ENCODE data around the gene RBPJ.
A peak's percentile ranks its signal among the peaks of the same experiment; 100 is the strongest.

Gene RBPJ

DNA sequence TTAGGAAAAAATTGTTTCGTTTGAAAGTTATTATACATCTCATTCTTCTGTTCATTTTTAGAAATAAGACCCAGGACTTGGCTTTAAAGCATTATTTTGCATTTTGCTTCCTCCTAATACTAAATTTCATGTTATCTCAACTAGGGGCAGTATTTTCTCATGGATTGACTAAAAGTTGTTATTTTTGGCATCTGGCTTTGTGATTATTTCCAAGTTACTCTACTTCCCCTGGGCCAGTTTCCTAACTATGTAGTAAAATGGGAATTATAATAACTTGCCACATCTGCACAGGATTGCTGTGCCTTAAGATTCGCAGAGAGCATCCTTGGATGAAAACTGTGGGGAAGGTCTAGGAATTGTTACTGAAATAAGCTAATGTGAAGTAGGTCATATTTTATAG lies 3.0 kb downstream of the RBPJ start:
- H3K4me3 ChIP-seq (ENCODE audit: low read length), result no peak overlapping the region
- TF ChIP-seq, protein P1, sequence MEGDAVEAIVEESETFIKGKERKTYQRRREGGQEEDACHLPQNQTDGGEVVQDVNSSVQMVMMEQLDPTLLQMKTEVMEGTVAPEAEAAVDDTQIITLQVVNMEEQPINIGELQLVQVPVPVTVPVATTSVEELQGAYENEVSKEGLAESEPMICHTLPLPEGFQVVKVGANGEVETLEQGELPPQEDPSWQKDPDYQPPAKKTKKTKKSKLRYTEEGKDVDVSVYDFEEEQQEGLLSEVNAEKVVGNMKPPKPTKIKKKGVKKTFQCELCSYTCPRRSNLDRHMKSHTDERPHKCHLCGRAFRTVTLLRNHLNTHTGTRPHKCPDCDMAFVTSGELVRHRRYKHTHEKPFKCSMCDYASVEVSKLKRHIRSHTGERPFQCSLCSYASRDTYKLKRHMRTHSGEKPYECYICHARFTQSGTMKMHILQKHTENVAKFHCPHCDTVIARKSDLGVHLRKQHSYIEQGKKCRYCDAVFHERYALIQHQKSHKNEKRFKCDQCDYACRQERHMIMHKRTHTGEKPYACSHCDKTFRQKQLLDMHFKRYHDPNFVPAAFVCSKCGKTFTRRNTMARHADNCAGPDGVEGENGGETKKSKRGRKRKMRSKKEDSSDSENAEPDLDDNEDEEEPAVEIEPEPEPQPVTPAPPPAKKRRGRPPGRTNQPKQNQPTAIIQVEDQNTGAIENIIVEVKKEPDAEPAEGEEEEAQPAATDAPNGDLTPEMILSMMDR (IDR thresholded peaks at IDR 0.05; ENCODE audit: insufficient read depth, low read depth, low read length, missing control alignments), result no peak
- no peak for DNase-seq (ENCODE audit: low read depth)

DNA sequence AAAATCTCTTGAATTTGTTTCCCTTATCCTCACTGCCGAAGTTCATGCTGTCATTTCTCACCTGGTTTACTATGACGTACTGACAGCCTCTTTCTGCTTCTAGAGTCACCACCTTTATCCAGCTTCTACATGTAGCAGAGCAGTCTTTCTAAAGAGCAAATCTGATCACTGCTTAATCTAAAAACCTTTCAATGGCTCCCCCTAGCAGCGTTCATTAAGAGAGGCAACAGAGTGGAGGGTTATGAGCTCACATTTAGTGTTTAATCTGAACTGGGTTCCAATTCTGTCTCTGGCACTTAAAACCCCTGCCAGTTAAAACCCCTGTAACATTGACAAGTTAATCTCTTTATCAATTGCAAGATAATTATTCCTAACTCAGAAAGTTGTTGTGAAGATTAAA lies 4.4 kb downstream of the RBPJ start:
- no peak overlapping the region for H3K4me3 ChIP-seq (ENCODE audit: low read length)
- peak; percentile 67 for DNase-seq (ENCODE audit: low read depth)
- TF ChIP-seq, protein P1 (IDR thresholded peaks at IDR 0.05; ENCODE audit: insufficient read depth, low read depth, low read length, missing control alignments), result peak; percentile 66

DNA sequence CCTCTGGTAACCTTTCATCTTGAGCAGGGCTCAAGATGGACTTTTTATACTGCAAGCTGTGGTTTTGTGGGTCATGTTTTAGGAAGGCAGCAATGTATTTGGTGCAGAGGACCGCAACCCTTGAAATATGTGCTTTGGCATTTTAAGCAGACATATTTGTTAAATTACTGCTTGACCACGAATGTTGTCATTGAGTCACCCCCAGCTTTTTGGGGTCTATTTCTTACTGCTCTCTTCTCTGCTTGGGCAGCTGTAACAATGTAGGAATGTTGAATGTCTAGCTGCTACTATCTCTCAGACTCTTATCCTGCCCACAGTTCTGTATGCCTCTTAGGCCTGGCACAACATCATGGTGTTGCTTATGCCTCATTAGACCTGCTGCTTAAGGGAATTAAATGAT lies 6.0 kb downstream of the RBPJ start:
- TF ChIP-seq, protein P1 (IDR thresholded peaks at IDR 0.05; ENCODE audit: insufficient read depth, low read depth, low read length, missing control alignments), result no peak
- H3K4me3 ChIP-seq (ENCODE audit: low read length), result no peak overlapping the region
- peak; percentile 30 for DNase-seq (ENCODE audit: low read depth)

DNA sequence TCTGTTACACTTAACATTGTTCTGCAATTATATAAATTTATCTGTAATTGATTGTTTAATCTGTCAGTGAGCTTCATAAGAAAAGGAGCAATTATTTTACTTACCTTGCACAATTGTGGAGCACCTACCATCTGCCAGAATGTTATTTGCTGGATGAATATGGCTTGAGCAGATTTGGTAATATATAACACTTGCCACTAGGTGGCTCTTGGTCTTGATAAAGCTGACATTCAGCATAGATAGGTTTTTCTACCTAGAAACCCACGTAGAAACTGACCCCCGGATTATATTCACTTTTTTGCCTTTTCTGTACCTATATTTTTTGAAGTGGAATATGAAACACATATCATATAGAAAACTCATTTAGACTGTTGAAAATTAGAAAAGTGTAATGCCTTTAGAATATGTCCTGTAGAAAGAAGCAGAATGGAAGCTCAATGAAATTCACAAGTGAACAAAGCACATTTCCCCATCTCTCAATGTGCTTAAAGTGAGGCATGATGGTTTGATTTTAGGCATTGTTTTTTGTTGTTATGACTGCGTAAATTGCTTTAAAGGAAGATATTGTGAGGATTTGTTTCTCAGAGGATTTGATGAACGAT lies 9.5 kb downstream of the RBPJ start:
- TF ChIP-seq, protein P1 (IDR thresholded peaks at IDR 0.05; ENCODE audit: insufficient read depth, low read depth, low read length, missing control alignments), result peak; percentile 65
- DNase-seq (ENCODE audit: low read depth), result peak; percentile 70
- no peak overlapping the region for H3K4me3 ChIP-seq (ENCODE audit: low read length)

DNA sequence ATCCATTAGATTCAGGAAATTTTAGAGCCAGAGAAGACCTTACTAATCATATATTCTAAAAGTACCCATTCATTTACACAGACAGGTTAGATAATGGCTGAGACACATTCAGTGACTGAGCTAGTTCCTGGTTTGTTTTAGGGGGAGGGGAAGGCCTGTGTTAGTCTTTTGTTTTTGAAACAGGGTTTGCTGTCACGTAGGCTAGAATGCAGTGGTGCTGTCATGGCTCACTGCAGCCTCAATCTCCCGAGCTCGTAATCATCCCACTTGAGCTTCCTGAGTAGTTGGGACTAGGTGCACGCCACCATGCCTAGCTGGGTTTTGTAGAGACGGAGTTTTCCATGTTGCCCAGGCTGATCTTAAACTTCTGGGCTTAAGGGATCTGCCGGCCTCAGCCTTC lies 10.1 kb downstream of the RBPJ start:
- H3K4me3 ChIP-seq (ENCODE audit: low read length), result no peak overlapping the region
- DNase-seq (ENCODE audit: low read depth), result no peak

DNA sequence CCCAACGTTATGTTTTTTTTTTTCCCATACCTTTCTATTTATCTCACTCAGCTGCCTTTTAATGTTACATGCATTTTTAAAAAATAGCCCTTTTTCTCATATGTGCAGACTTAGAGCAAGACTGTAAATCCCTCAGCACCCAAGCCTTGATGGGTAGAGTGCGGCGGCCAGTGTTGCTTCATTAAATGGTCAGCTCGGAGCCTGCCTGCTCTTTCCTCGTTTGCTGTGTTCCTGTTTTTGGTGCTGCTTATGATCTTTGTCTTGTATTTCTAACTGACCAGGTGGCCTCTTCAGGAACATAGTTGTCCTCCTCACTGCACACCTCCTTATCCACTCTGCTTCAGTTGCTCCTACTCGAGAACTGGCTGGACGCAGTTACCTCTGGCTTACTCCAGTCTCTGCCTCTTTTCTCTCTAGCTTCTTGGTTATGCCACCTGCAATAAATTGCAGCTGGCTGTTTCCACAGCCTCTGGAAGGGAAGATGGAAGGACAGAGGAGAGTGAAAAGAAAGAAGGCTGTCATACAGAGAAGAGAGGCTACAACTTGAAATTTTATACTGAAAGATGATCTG lies 10.7 kb downstream of the RBPJ start:
- H3K4me3 ChIP-seq (ENCODE audit: low read length), result no peak overlapping the region

More for the DNA sequence above, 10.1 kb downstream of the RBPJ start:
- TF ChIP-seq, protein P1 (IDR thresholded peaks at IDR 0.05; ENCODE audit: insufficient read depth, low read depth, low read length, missing control alignments), result no peak

More for the DNA sequence above, 10.7 kb downstream of the RBPJ start:
- no peak for DNase-seq (ENCODE audit: low read depth)
- TF ChIP-seq, protein P1 (IDR thresholded peaks at IDR 0.05; ENCODE audit: insufficient read depth, low read depth, low read length, missing control alignments), result no peak
